ENCODE data around the gene ARFGEF3. TPM values are rescaled to one million over a fixed set of nuclear protein-coding genes. Genes with fewer than 3 reads are reported as not detected.

ARFGEF3 gene
- total RNA-seq, 3 donors from 2014 or later = 1.9 to 28.1 (median 22.0) TPM

DNA sequence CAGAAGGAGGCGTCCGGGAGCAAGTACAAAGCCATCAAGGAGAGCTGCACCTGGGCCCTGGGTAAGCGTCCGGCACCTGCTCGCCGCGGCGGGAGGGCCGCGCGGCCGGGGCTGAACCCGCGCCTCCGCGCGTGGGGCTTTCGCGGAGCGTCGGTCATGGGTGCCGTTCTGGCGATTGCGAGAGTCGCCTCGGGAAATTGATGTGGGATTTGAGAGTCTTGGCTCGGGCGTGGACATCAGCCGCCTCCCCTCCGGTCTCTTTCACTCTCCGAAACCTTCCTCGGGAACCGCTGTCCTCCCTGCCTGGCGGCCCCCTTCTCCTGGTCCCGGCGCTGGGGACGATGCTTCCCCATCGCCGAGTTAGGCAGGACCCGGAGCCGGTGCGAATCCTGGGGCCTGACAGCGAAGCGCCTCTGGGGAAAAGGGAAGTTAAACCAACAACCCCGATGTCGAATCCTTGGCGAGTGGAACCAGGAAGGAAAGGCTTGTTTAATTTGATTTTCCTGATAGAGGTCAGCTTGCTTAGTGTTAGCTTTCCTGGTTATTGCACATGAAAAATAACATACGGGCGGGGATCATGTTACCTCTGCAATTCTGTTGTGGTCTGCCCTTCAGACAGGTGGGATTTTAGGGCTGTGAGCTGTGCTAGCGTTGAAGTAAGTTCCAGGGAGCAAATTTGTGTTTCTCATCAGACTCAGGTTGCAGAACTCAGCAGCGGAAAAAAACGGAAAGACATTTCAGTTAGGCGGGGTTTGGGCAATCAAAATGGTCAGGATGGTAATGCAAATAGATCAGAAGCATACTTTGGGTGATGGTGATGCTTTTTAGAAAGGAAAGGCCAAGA, 594 bp downstream of the ARFGEF3 start:
- Histone ChIP-seq H3K9me3 (no peaks in the 10 kb centered on the region), H3K4me3 (peak overlapping the region; percentile 51 to 82 (median 65)), H3K4me1 (no peaks in the 10 kb centered on the region), H3K27ac (peak overlapping the region; percentile 84 to 88), H3K36me3 (no peaks in the 10 kb centered on the region), H3K27me3 (no peaks in the 10 kb centered on the region)
- DNase-seq (ENCODE audit: low spot score in 2 of 2) = peak in 1 of 2 donors; percentile 57
- no peak for TF ChIP-seq POLR2A (IDR thresholded peaks at IDR 0.05)
- TF ChIP-seq, protein P1, sequence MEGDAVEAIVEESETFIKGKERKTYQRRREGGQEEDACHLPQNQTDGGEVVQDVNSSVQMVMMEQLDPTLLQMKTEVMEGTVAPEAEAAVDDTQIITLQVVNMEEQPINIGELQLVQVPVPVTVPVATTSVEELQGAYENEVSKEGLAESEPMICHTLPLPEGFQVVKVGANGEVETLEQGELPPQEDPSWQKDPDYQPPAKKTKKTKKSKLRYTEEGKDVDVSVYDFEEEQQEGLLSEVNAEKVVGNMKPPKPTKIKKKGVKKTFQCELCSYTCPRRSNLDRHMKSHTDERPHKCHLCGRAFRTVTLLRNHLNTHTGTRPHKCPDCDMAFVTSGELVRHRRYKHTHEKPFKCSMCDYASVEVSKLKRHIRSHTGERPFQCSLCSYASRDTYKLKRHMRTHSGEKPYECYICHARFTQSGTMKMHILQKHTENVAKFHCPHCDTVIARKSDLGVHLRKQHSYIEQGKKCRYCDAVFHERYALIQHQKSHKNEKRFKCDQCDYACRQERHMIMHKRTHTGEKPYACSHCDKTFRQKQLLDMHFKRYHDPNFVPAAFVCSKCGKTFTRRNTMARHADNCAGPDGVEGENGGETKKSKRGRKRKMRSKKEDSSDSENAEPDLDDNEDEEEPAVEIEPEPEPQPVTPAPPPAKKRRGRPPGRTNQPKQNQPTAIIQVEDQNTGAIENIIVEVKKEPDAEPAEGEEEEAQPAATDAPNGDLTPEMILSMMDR (IDR thresholded peaks at IDR 0.05) = no peak
- no peak for TF ChIP-seq POLR2AphosphoS5 (IDR thresholded peaks at IDR 0.05)
- intact Hi-C loops (cut with DNase I; ENCODE audit: low total_unique reads) = no loop called here

DNA sequence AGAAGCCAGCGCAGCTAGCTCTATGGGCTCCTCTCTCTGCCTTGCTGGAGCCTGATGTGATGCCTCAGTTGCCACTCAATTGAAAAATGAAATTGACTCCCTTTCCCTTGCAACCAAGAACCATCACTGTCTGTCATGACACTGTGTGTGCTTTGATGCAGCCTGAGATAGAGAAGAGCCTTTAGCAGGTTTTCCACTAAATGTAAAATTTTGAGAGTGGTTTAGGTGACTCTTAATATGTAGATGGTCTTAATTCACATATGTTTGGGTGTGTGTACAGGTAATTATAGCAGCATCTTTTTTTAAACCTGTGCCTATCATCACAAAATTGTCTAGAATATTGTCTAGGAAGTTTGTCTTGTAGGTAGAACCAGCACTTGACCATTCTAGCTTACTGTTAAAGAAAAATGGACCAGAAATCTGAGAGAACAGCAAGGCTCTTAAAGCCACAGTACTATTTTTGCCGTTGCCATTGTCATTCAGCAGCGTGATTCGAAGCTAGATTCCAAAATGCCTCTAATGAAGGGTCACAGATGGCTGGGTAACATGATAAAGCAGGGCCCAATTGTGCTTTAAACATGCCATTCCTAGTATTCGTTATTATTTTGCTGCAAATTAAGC, 1.3 kb downstream of the ARFGEF3 start:
- TF ChIP-seq, protein P1 (IDR thresholded peaks at IDR 0.05) = no peak
- TF ChIP-seq POLR2A (IDR thresholded peaks at IDR 0.05) (no peak), POLR2AphosphoS5 (IDR thresholded peaks at IDR 0.05) (no peak)
- Histone ChIP-seq H3K4me3 (peak overlapping the region in 2 of 3 donors; percentile 65 to 82), H3K36me3 (no peaks in the 10 kb centered on the region), H3K4me1 (no peaks in the 10 kb centered on the region), H3K9me3 (no peaks in the 10 kb centered on the region), H3K27me3 (no peaks in the 10 kb centered on the region), H3K27ac (peak overlapping the region in 1 of 2 donors; percentile 84)
- DNase-seq (ENCODE audit: low spot score in 2 of 2) = no peak
- intact Hi-C loops (cut with DNase I; ENCODE audit: low total_unique reads) = no loop called here

DNA sequence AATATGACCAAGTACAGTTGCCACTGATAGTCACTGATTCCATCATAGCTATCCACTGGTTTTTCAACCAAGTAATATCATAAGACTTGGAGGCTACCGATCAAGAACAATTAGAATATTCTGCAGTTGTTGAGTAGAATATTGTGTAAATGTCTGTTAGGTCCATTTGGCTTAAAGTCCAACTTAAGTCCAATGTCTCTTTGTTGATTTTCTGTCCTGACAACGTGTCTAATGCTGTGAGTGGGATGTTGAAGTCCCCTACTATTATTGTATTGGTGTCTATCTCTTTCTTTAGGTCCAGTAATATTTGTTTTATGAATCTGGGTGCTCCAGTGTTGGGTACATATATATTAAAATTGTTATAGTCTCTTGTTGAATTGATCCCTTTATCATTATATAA, 13.9 kb downstream of the ARFGEF3 start:
- H3K27ac ChIP-seq = no peak overlapping the region
- DNase-seq (ENCODE audit: low spot score in 2 of 2) = no peak
- TF ChIP-seq POLR2AphosphoS5 (IDR thresholded peaks at IDR 0.05) (no peak), POLR2A (IDR thresholded peaks at IDR 0.05) (no peak)
- no peaks in the 10 kb centered on the region for H3K4me1 ChIP-seq
- intact Hi-C loops (cut with DNase I; ENCODE audit: low total_unique reads) = no loop called here
- no peaks in the 10 kb centered on the region for H3K27me3 ChIP-seq
- H3K4me3 ChIP-seq = no peak overlapping the region
- peaks cover 21 to 28% of the 10 kb centered on the region in 2 donors for H3K9me3 ChIP-seq
- H3K36me3 ChIP-seq = no peaks in the 10 kb centered on the region

DNA sequence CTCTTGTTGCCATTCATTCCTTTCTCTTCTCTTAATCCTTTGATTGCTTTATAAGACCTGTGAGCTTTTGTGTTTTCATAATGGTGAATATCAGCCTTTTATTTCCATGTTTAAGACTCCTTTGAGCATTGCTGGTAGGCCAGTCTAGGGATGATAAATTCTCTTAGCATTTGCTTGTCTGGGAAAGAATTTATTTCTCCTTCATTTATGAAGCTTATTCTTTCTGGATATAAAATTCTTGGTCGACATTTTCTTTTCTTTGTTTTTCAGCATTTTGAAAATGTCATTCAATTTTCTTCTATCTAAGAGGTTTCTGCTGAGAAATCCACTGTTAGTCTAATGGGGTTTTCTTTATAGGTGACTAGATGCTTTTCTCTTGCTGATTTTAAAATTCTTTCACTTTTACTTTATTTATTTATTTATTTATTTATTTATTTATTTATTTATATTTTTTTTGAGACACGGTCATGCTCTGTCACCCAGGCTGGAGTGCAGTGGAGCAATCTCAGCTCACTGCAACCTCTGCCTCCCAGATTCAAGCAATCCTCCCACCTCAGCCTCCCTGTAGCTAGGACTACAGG, 15.0 kb downstream of the ARFGEF3 start:
- Histone ChIP-seq H3K36me3 (no peaks in the 10 kb centered on the region), H3K27me3 (no peaks in the 10 kb centered on the region), H3K9me3 (peaks cover 21 to 28% of the 10 kb centered on the region in 2 donors), H3K27ac (no peak overlapping the region), H3K4me1 (no peaks in the 10 kb centered on the region), H3K4me3 (no peak overlapping the region)
- no peak for DNase-seq (ENCODE audit: low spot score in 2 of 2)
- intact Hi-C loops (cut with DNase I; ENCODE audit: low total_unique reads) = no loop called here
- TF ChIP-seq POLR2AphosphoS5 (IDR thresholded peaks at IDR 0.05) (no peak), POLR2A (IDR thresholded peaks at IDR 0.05) (no peak)
- TF ChIP-seq, protein P1 (IDR thresholded peaks at IDR 0.05) = no peak

DNA sequence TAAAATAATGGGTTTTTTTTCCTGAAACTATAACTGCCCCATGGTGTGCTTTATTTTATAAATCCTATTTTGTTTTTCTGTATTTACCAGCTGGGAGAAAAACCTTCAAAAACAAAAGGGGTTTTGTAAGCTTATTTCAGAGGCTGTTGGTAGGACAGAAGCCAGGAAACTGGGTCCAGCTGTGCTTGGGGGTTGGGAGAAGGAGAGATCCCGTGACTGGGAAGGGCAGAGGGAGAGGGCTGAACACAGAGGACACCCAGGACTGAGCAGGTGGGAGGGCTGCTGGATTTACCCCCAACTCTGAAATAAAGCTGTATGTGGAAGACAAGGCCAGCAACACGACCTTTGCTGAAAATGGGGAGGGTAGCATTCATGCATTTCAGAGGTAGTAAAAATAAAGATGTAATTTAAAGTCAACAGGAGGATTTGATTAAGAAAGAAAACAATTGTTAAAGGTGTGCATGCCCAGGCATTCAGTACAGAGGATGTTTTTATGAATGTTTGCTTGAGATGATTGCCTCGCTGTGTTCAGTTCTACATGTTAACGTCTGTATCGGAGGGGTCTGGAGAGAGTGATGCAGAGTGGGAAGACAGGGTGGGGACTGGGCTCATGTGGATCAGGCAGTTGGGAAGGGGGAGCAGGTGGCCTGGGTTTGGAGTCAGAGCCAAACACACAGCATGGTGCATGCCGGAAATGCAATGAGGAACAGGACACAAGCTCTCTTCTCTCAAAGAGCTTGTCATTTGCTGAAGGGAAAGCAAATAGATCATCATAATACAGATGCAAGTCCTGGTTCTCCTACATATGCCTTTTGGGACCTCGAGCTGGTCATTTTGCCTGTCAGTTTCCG, 21.4 kb downstream of the ARFGEF3 start:
- DNase-seq (ENCODE audit: low spot score in 2 of 2) = no peak
- Histone ChIP-seq H3K4me1 (no peaks in the 10 kb centered on the region), H3K4me3 (no peak overlapping the region), H3K36me3 (no peaks in the 10 kb centered on the region), H3K27me3 (no peaks in the 10 kb centered on the region), H3K9me3 (peaks cover 3% of the 10 kb centered on the region in 2 donors), H3K27ac (no peak overlapping the region)
- intact Hi-C loops (cut with DNase I; ENCODE audit: low total_unique reads) = no loop called here
- no peak for TF ChIP-seq POLR2AphosphoS5 (IDR thresholded peaks at IDR 0.05)
- TF ChIP-seq, protein P1 (IDR thresholded peaks at IDR 0.05) = no peak
- no peak for TF ChIP-seq POLR2A (IDR thresholded peaks at IDR 0.05)

Measured in breast epithelium (tissue), 4 donors.